HG03558 (cell line): ENCODE results near the gene IGSF8.

Experiments used
- ATAC-seq: cut with Tn5 transposase; IDR thresholded peaks from one replicate; pipeline ENCODE4 v1.9.1; 2021; ENCODE audit warnings: moderate number of reproducible peaks; ENCODE audit not compliant: unreplicated experiment; ENCODE audit errors: extremely low read depth

The IGSF8 gene

GRCh38 chr1:160108888-160109662, 10.7 kb upstream of the IGSF8 start:
- no peak for ATAC-seq

GRCh38 chr1:160107512-160107911, 9.1 kb upstream of the IGSF8 start:
- no peak for ATAC-seq

DNA sequence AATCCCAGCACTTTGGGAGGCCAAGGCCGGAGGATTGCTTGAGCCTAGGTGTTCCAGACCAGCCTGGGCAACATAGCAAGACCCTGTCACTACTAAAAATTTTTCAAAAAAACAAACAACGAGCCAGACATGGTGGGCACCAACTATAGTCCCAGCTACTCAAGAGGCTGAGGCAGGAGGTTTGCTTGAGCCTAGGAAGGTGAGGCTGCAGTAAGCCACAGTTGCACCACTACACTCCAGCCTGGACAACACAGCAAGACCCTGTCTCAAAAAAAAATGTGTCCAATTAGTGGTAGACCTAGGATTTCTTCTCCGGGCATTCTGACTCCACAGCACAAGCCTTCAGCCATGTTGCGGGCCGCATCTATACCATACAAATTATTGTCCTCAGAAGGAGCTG, 6.7 kb upstream of the IGSF8 start:
- no peak for ATAC-seq

GRCh38 chr1:160104486-160104885, 6.1 kb upstream of the IGSF8 start:
- no peak for ATAC-seq

DNA sequence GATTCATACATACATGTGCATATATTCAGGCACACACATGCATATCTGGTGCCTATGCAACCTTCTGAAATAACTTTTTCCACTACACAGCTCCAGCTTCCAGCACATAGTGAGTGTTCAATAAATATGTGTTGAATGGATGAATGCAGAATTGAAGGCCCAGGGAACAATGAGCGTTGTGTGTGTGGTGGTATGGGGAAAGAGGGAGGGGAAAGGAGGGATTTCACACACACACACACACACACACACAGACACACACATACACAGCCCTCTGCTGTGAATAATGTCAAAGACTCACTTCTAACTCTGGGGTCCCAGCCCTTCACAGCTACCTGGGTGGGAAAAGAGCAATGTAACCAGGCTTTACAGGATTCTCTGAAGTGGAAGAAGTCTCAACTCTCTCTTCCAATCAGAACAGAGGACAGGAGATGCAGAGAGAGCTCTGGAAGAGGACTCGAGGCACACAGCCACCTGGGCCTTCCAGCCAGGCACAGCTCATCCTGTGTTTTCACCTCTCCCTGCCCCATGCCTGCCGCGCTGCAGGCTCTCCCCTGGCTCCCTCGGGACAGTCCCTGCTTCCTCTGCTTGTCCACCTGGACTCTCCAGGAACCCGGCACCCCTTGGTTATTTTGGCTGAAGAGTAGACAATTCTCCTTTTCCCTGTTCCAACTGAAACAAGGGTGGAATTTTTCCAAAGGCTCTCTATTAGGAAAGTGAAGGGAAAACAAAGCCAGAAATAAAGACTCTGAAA, 5.4 kb upstream of the IGSF8 start:
- ATAC-seq, result no peak

DNA sequence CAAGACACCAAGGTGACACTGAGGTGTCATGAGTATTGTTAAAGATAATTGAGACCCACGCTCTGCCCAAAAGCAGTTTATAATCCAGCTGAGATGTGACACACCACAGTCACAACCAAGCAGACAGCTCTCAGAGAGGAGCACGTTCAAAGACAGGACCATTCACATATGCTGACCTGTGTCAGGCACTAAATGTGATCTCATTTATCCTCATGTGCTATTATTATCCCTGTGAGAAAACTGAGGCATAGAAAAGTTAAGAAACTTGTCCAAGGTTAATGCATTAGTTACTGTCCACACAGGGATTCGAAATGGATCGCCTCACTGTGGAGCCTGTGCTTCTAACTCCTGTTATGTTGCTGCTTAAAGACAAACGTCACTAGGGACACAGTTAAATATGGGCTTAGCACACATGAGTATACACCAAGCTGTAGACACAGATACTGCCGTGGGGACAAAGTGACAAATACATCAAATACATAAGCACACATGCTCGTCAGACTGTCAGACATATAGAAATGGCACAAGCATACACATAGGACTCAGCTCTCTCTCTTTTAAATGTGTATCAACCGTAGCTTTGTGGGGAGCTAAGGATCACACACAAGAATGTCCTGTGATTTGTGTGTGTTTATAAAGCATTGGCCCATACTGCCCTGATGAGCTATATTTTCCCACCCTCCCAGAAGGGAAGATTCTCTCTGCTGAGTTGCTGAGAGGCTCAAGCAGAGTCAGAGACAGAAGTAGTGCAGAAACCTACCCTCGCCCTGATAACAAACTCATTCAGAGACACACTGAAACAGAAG, 3.5 kb upstream of the IGSF8 start:
- ATAC-seq, result no peak

DNA sequence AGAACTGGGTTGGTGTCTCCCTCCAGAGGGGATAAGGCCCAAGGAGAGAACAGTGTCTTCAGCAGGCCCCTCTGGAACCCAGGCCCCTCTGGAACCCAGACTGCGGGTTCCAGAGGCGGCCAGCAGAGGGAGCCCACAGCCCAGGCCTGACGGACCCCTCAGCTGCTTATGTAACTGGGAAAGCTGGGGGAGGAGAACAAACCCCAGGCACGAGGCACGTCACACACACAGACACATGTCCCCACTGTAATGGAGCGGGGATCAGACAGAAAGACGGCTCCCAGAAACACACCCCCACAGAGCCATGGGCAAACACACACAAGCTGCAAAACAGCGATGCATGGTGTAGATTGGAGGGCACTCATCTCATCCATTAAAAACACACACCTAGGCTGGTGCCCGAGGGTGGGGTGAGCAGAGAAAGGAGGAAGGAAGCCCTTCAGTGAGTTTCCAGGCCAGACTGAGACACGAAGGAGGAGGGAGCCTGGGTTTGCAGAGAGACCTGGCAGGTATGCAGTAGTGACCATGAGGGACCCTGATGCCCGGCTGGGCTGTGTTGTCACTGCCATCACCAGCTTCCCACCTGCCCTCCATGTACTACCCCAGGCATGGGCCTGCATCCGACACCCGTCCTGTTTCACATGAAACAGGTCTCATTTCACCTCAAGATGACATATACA, 2.8 kb upstream of the IGSF8 start:
- no peak for ATAC-seq

DNA sequence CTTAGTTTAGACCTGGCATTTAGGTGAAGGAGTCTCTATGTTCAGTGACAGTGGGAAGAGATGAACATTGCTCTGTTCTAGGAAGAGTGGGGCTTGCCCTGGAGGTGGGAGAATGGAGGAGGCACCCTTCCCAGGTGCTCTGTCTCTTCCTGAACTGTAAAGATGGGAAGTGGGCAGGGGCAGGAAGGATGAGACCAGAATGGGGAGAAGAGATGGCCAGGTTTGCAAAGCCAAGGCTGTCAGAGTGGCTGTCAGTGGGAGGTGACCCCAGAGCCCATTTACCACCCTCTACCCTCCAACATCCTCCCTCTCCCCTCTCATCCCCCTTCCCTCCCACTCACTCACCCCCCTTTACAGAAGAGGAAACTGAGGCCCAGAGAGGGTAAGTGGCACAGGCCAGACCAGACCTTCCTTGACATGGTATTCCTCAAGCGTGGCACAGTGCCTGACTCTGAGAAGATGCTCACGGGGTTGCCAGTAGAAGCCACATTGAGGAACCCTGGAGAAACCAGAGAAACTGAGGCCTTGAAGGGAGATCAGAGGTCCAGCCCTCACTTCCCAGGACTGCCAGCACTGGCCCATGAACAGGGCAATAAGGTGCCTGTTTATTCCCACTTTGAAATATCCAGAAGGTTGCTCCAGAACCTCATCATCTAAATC, 1.4 kb upstream of the IGSF8 start:
- no peak for ATAC-seq

- peak; percentile 67 for ATAC-seq
Measured at GRCh38 chr1:160098852-160099561, 588 bp upstream of the IGSF8 start.

DNA sequence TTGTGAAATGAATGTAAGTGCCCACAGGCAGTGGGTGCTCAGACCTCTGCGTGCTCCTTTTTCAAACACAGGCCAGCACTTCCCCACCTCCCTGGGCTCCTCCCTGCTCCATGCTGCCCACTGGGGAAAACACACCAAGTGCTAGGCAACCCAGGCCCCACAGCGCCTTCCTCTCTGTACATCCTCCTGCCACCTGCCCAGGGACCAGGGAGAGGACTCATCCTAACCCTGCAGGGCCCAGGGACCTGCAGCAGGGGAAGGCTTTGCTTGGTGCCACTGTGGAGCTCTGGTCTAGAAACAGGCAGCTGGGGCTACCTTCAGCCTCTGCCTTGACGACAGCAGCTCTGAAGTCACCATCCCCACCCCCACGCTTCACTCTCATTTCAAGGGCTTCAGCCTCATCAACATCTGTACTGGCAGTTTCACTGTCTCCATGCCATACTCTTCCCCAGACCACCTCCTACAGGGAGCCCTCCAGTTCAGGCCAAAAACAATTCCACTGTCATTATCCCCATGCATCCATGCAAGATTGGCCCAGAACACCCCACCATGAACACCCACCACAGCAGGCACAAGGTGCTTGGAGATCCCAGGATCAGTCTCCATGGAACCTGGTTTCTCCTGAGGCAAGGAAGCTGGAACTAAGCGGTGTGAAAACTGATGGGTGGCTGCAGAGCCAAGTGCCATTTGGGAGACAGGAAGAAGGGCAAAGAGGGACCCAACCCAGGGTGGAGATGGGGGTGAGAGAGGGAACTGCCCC, 1.1 kb downstream of the IGSF8 start:
- ATAC-seq, result no peak

GRCh38 chr1:160096274-160097116, 1.9 kb downstream of the IGSF8 start:
- no peak for ATAC-seq

DNA sequence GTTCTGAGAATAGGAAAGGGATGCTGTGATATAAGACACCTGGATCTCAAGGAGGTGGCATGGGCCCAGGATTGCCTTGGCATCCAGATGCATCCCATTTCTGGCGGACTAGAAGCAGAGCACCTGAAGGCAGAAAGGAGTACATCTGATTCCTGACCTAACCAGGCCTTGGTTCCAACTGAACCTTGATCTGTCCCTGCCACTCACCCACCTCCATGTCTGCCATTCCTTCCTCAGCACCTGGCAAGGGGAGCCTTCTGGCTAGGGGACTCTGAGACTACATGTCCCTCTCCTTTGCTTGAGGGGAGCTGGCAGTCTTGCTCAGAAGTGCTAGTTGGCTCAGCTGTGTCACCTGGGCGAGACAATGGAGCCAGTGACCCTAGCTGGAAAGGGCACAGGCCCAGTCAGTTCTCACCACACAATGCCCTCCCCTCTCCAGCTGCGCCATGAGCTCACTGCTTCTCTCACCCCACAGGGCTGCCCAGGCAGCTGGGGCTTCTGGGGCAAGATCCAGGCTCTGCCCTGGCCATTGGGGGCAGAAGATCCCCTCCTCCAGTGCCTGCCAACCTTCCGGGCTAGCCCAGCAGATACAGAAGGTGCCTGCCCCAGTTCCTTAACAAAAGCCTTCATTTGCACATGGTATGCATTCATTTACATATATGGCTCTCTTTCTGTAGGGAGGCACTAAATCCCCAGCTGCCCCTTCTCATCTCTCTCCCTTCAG, 2.9 kb downstream of the IGSF8 start:
- ATAC-seq, result no peak

DNA sequence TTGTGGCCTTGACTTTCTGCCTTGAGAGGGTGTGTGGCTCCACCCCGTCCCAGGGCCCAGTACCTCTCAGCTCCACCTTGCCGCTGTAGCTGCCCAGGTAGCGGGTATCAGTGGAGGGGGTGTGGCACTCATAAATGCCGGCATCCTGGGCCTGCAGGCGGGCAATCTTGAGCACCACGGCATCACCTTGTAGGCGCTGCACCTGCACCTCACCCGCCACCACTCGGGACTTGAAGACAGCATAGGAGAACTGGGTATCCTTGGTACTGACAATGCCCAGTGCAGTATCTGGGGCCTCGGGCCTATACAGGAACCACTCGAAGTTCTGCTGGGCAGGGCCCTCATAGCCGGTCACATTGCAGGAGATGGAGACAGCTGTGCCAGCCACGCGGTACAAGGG, 3.6 kb downstream of the IGSF8 start:
- no peak for ATAC-seq

GRCh38 chr1:160094291-160094625, 4.2 kb downstream of the IGSF8 start:
- no peak for ATAC-seq

GRCh38 chr1:160093624-160094290, 4.7 kb downstream of the IGSF8 start:
- no peak for ATAC-seq

- no peak for ATAC-seq
Measured at GRCh38 chr1:160093069-160093395, 5.4 kb downstream of the IGSF8 start.
